GM19328 (cell line): ENCODE measurements around the gene CST4.
"Not testable (repeated sequence)": the region's sequence is repeated elsewhere in the genome, so short reads cannot be mapped to it uniquely, and the experiment has no call there.

Experiments
- ATAC-seq: cut with Tn5 transposase; IDR thresholded peaks from one replicate; pipeline ENCODE4 v1.9.1; 2021; ENCODE audit warnings: mild to moderate bottlenecking, moderate library complexity; ENCODE audit not compliant: unreplicated experiment

The CST4 gene

GRCh38 chr20:23663180-23663579 lies 25.7 kb downstream of the CST4 start:
- no peak for ATAC-seq

- ATAC-seq = no peak
These were observed 26.5 kb downstream of the CST4 start for GRCh38 chr20:23662276-23662870.

- ATAC-seq = no peak
These were observed 27.8 kb downstream of the CST4 start for GRCh38 chr20:23661002-23661429.

GRCh38 chr20:23659989-23660837 lies 28.6 kb downstream of the CST4 start:
- no peak for ATAC-seq

GRCh38 chr20:23659610-23659988 lies 29.2 kb downstream of the CST4 start:
- ATAC-seq = not testable (repeated sequence)

- ATAC-seq = no peak
These were observed 29.7 kb downstream of the CST4 start for GRCh38 chr20:23658989-23659609.

- ATAC-seq = no peak
These were observed 30.5 kb downstream of the CST4 start for GRCh38 chr20:23658336-23658735.

- no peak for ATAC-seq
These were observed 31.6 kb downstream of the CST4 start for GRCh38 chr20:23657202-23657601.

- no peak for ATAC-seq
These were observed 32.5 kb downstream of the CST4 start for GRCh38 chr20:23656372-23656771.

GRCh38 chr20:23655491-23656211 lies 33.2 kb downstream of the CST4 start:
- no peak for ATAC-seq

- ATAC-seq = no peak
These were observed 34.1 kb downstream of the CST4 start for GRCh38 chr20:23654717-23655116.

GRCh38 chr20:23654000-23654399 lies 34.8 kb downstream of the CST4 start:
- no peak for ATAC-seq

GRCh38 chr20:23653400-23653938 lies 35.4 kb downstream of the CST4 start:
- ATAC-seq = no peak

GRCh38 chr20:23652926-23653325 lies 35.9 kb downstream of the CST4 start:
- ATAC-seq = no peak

- no peak for ATAC-seq
These were observed 36.5 kb downstream of the CST4 start for GRCh38 chr20:23652371-23652770.

- ATAC-seq = no peak
These were observed 37.7 kb downstream of the CST4 start for GRCh38 chr20:23651117-23651516.

- ATAC-seq = no peak
These were observed 38.9 kb downstream of the CST4 start for GRCh38 chr20:23649830-23650417.

GRCh38 chr20:23649242-23649641 lies 39.6 kb downstream of the CST4 start:
- ATAC-seq = no peak

- ATAC-seq = no peak
These were observed 41.5 kb downstream of the CST4 start for GRCh38 chr20:23647346-23647745.

GRCh38 chr20:23646106-23646873 lies 42.5 kb downstream of the CST4 start:
- ATAC-seq = no peak
